Sigmoid colon (tissue), 7 donors: ENCODE measurements around the gene TUBB6. TPM values are rescaled to one million over a fixed set of nuclear protein-coding genes. Genes with fewer than 3 reads are reported as not detected.

Experiments used
- DNase-seq: peaks from one replicate; pipeline ENCODE4 v3.0.0-alpha.2; 2019
- H3K27ac ChIP-seq, 4 donors: fragments of 200-600 bp; sonication (generic); one replicate each; pipeline ENCODE4 v1.5.1; 2016 to 2019; ENCODE audit warnings: mild to moderate bottlenecking in 1 of 4
- H3K27me3 ChIP-seq, 3 donors: fragments of 200-600 bp; sonication (generic); one replicate each; pipeline ENCODE4 v1.5.1; 2019; ENCODE audit warnings: mild to moderate bottlenecking in 1 of 3
- H3K36me3 ChIP-seq, 4 donors: fragments of 200-600 bp; sonication (generic); one replicate each; pipeline ENCODE4 v1.5.1; 2016 to 2019
- H3K4me1 ChIP-seq, 4 donors: fragments of 200-600 bp; sonication (generic); one replicate each; pipeline ENCODE4 v1.5.1; 2017 to 2019
- H3K4me3 ChIP-seq, 4 donors: fragments of 200-600 bp; sonication (generic); one replicate each; pipeline ENCODE4 v1.5.1; 2017 to 2019; ENCODE audit warnings: mild to moderate bottlenecking in 2 of 4, moderate library complexity in 1 of 4
- H3K9me3 ChIP-seq, 4 donors: fragments of 200-600 bp in 3 of 4; sonication (generic) in 3 of 4; one replicate each; pipeline versions ENCODE4 v1.5.1 to v1.6.1; 2013 to 2019
- EP300 ChIP-seq, 4 donors: sonication (generic); formaldehyde crosslinking; IDR thresholded peaks; one replicate each; pipeline ENCODE4 v1.6.1; 2017; ENCODE audit warnings: antibody characterized with exemption in 4 of 4
- POLR2A ChIP-seq, 2 donors: fragments of 450-650 bp; IDR thresholded peaks; one replicate each; pipeline ENCODE4 v1.6.1; 2016; ENCODE audit warnings: antibody characterized with exemption in 2 of 2, mild to moderate bottlenecking in 2 of 2, moderate library complexity in 2 of 2
- POLR2AphosphoS5 ChIP-seq, 4 donors: sonication (generic); formaldehyde crosslinking; IDR thresholded peaks; one replicate each; pipeline ENCODE4 v1.6.1; 2017; ENCODE audit warnings: antibody characterized with exemption in 4 of 4
- WGBS, 2 donors: extraction: QIAGEN DNeasy Blood & Tissue Kit; methylation state at CpG; one replicate each; pipeline ENCODE4 v1.1.7; 2013; 5-methylcytosine and 5-hydroxymethylcytosine counted together
- intact Hi-C: fragments of 100-400 bp; cut with DNase I; formaldehyde crosslinking; loops from one replicate; pipeline ENCODE4 v1.15.1; 2023
- polyA plus RNA-seq, 3 donors: library from polyadenylated mRNA; stranded (reverse); fragments of 200-250 nt; gene quantifications; one replicate each; pipeline ENCODE4 v1.2.3, GENCODE V29; 2013
- total RNA-seq, 4 donors: library from RNA; depleted of rRNA; stranded (reverse); fragments of >200 nt; gene quantifications; one replicate each; pipeline ENCODE4 v1.1.0, GENCODE V29; 2016
- TF ChIP-seq, protein P1 (sequence below), 4 experiments: fragments of 450-650 bp in 3 of 4; fragments of 200-600 bp in 1 of 4; IDR thresholded peaks; one replicate each; pipeline ENCODE4 v1.5.1; 2016 to 2019; ENCODE audit warnings: antibody characterized with exemption in 4 of 4, mild to moderate bottlenecking in 3 of 4, moderate library complexity in 2 of 4
- donor health status: healthy with polysubstance abuse.
- donor health status: Bipolar disorder and iron deficiency.
- donor health status: healthy.

Gene TUBB6
- total and polyA plus RNA-seq, 7 donors, result 19.2 to 445 (median 298) TPM

DNA sequence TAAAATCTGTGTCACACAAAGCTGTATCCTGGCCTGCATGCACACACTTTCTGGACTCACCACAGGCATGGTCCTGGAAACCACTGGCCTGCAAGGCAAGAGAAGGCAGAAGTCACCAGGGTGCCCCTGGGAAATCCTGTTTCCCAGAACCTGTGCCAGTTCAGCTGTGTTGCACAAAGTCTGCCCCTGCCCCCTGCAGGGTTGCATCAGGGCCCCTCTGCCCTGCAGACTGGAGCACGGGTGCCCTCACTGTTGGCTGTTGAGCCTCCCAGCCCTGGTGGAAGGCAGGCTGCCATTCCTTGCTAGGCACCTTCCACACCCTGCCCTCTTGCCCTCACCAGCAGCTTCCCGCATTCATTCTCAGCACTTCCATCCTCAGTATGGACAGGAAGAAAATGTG is 18.0 kb upstream of the TUBB6 start:
- H3K27ac ChIP-seq, result no peak overlapping the region
- intact Hi-C loops, result no loop called here
- no peaks in the 10 kb centered on the region for H3K9me3 ChIP-seq
- peak; percentile 56 for DNase-seq
- H3K36me3 ChIP-seq, result no peaks in the 10 kb centered on the region
- H3K27me3 ChIP-seq, result no peaks in the 10 kb centered on the region
- peaks cover 0 to 23% (median 13%) of the 10 kb centered on the region in 4 donors for H3K4me1 ChIP-seq
- H3K4me3 ChIP-seq, result no peak overlapping the region
- TF ChIP-seq, protein P1, sequence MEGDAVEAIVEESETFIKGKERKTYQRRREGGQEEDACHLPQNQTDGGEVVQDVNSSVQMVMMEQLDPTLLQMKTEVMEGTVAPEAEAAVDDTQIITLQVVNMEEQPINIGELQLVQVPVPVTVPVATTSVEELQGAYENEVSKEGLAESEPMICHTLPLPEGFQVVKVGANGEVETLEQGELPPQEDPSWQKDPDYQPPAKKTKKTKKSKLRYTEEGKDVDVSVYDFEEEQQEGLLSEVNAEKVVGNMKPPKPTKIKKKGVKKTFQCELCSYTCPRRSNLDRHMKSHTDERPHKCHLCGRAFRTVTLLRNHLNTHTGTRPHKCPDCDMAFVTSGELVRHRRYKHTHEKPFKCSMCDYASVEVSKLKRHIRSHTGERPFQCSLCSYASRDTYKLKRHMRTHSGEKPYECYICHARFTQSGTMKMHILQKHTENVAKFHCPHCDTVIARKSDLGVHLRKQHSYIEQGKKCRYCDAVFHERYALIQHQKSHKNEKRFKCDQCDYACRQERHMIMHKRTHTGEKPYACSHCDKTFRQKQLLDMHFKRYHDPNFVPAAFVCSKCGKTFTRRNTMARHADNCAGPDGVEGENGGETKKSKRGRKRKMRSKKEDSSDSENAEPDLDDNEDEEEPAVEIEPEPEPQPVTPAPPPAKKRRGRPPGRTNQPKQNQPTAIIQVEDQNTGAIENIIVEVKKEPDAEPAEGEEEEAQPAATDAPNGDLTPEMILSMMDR (IDR thresholded peaks at IDR 0.05), result no peak
- TF ChIP-seq EP300 (IDR thresholded peaks at IDR 0.05) (no peak), POLR2AphosphoS5 (IDR thresholded peaks at IDR 0.05) (no peak), POLR2A (IDR thresholded peaks at IDR 0.05) (no peak)
- WGBS, 2 donors, result 81 to 87% methylated on average over 2 of the region's 2 CpGs

DNA sequence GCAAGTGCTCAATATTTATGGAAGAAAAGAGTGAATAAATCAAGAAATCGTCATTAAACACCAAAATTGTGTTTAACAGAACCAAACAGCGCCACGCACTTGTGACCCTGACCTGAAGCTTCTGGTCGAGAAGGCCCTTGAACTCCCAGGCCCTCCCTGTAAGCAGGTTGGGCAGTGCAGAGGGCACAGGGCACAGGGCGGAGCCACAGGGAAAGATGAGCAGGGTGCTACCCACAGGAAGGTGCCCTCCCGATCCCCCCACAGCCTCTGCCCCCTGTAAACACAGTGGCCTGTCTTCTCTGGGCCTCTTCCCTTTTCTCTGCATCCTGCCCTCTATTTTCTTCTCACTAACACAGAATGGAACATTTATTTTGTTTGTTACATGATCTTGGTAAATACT is 16.9 kb upstream of the TUBB6 start:
- no peaks in the 10 kb centered on the region for H3K36me3 ChIP-seq
- no peaks in the 10 kb centered on the region for H3K9me3 ChIP-seq
- TF ChIP-seq, protein P1 (IDR thresholded peaks at IDR 0.05), result no peak
- TF ChIP-seq POLR2A (IDR thresholded peaks at IDR 0.05), result no peak
- TF ChIP-seq EP300 (IDR thresholded peaks at IDR 0.05), result no peak
- no peak for TF ChIP-seq POLR2AphosphoS5 (IDR thresholded peaks at IDR 0.05)
- H3K27ac ChIP-seq, result no peak overlapping the region
- H3K4me1 ChIP-seq, result peaks cover 0 to 23% (median 13%) of the 10 kb centered on the region in 4 donors
- intact Hi-C loops, result no loop called here
- no peaks in the 10 kb centered on the region for H3K27me3 ChIP-seq
- no peak overlapping the region for H3K4me3 ChIP-seq
- 74 to 83% methylated on average over 6 of the region's 6 CpGs for WGBS, 2 donors
- peak; percentile 27 for DNase-seq

DNA sequence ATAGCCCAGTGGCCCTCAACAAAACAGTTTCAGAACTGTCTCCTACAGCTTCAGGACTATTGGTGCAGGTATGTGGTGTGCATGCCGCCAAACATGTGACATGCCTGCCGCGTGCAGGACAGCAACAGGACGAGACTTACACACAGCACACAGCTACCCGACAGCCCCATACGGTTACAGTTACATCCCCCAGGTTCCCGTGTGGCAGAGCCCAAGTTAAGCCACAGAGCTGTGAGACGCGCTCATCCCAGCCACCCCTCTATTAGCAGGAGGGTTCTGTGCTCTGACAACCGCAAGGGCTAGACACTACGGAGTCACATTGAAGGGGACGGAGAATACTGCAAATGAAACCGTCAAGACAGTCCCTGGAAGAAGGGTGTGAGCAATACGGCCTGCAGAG is 16.4 kb upstream of the TUBB6 start:
- H3K4me3 ChIP-seq, result no peak overlapping the region

DNA sequence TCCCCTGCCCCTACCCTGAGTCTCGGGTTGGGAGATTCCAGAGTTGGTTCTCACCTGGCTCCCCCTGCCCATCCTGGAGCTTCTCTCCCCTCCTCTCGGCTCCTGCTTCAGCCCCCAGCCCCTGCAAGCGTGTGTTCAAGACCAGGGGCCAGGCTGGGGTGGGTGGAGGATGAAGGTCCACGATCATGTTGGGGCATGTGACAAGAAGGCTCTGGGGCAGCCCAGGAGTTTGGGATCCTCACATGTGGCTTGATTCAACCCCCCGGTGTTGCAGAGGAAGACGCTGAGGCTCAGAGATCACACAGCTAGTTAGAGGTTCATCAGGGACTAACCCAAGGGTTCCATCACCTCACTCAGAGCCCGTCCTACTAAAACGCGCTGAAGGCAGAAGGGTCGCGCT is 14.2 kb upstream of the TUBB6 start:
- no peak overlapping the region for H3K27ac ChIP-seq
- H3K9me3 ChIP-seq, result no peaks in the 10 kb centered on the region
- H3K4me1 ChIP-seq, result peaks cover 0 to 4% (median 3%) of the 10 kb centered on the region in 4 donors
- 79 to 86% methylated on average over 11 of the region's 11 CpGs for WGBS, 2 donors
- no peaks in the 10 kb centered on the region for H3K36me3 ChIP-seq
- no peak overlapping the region for H3K4me3 ChIP-seq
- H3K27me3 ChIP-seq, result no peaks in the 10 kb centered on the region
- no peak for DNase-seq
- TF ChIP-seq POLR2AphosphoS5 (IDR thresholded peaks at IDR 0.05) (no peak), EP300 (IDR thresholded peaks at IDR 0.05) (no peak)
- TF ChIP-seq, protein P1 (IDR thresholded peaks at IDR 0.05), result no peak
- intact Hi-C loops, result no loop called here

More for the DNA sequence above, 16.4 kb upstream of the TUBB6 start:
- Histone ChIP-seq H3K9me3 (no peaks in the 10 kb centered on the region), H3K4me1 (peaks cover 0 to 23% (median 13%) of the 10 kb centered on the region in 4 donors), H3K27me3 (no peaks in the 10 kb centered on the region), H3K27ac (no peak overlapping the region), H3K36me3 (no peaks in the 10 kb centered on the region)
- WGBS, 2 donors, result 93% methylated on average over 14 of the region's 14 CpGs
- intact Hi-C loops, result no loop called here
- DNase-seq, result peak; percentile 40
- no peak for TF ChIP-seq EP300 (IDR thresholded peaks at IDR 0.05)
- TF ChIP-seq, protein P1 (IDR thresholded peaks at IDR 0.05), result no peak
- no peak for TF ChIP-seq POLR2A (IDR thresholded peaks at IDR 0.05)
- no peak for TF ChIP-seq POLR2AphosphoS5 (IDR thresholded peaks at IDR 0.05)
